Endothelial cell of umbilical vein (primary cell): Measurements from ENCODE around the gene PHKG2. TPM values are rescaled to one million over a fixed set of nuclear protein-coding genes. Genes with fewer than 3 reads are reported as not detected.

Experiments used
- BruUV-seq: library from RNA; stranded (reverse); fragments of 400-500 nt; replicated peaks from 2 replicates; lab custom pipeline; 2021; lab: Mats Ljungman, UMichigan
- CTCF ChIA-PET: fragments of 300-600, 350-600 bp; sonication (Branson Sonifier 250); formaldehyde crosslinking; loops from one replicate; lab custom pipeline; 2021; ENCODE audit warnings: antibody characterized with exemption, inconsistent platforms; lab: Charles Lee
- POLR2A ChIA-PET: fragments of 300-600, 350-600 bp; sonication (Branson Sonifier 250); formaldehyde crosslinking; loops from one replicate; lab custom pipeline; 2021; ENCODE audit warnings: antibody characterized with exemption, inconsistent platforms; lab: Charles Lee
- DNase-seq: peaks from one replicate; pipeline ENCODE4 v3.0.0-alpha.2; 2011; ENCODE audit warnings: low read depth, low spot score
- FAIRE-seq: peaks from 2 replicates; lab custom pipeline; 2011; peaks lifted over from hg19 to GRCh38; lab: Jason Lieb, UNC
- H2AFZ ChIP-seq: 2 replicates; pipeline ENCODE4 v1.6.0; 2012; ENCODE audit warnings: low read depth, low read length, control low read depth, inconsistent platforms
- H3K27ac ChIP-seq: 2 replicates; pipeline ENCODE4 v1.5.1; 2011; ENCODE audit warnings: low read depth, mild to moderate bottlenecking, control low read depth, low read length, moderate library complexity; ENCODE audit not compliant: insufficient read depth
- H3K27me3 ChIP-seq, 2 experiments: 2 replicates each; pipeline versions ENCODE4 v1.6.0 to v1.6.1; 2011; ENCODE audit warnings: low read length in 2 of 2, mixed read lengths in 1 of 2; ENCODE audit not compliant: control insufficient read depth in 2 of 2, insufficient read depth in 2 of 2
- H3K36me3 ChIP-seq, 2 experiments: 2 replicates in 1 of 2; 3 replicates in 1 of 2; pipeline ENCODE4 v1.5.1; 2011; ENCODE audit warnings: low read length in 2 of 2, mild to moderate bottlenecking in 1 of 2, moderate library complexity in 1 of 2; ENCODE audit not compliant: control insufficient read depth in 2 of 2, insufficient read depth in 2 of 2; ENCODE audit errors: extremely low read depth in 1 of 2
- H3K4me1 ChIP-seq: 3 replicates; pipeline ENCODE4 v1.5.1; 2011; ENCODE audit warnings: mild to moderate bottlenecking, low read length; ENCODE audit not compliant: control insufficient read depth, insufficient read depth; ENCODE audit errors: extremely low read depth
- H3K4me2 ChIP-seq: 2 replicates; pipeline ENCODE4 v1.6.1; 2011; ENCODE audit warnings: low read length, control low read depth, mixed read lengths; ENCODE audit not compliant: insufficient read depth
- H3K4me3 ChIP-seq, 3 experiments: fragments of 200-600 bp in 1 of 3; sonication (generic), shearing (Covaris generic) in 1 of 3; replicated peaks in 1 of 3; 2 replicates each; pipeline ENCODE4 v1.5.1; 2011 to 2016; ENCODE audit warnings: control low read depth in 3 of 3, low read length in 3 of 3, mild to moderate bottlenecking in 2 of 3, inconsistent platforms in 1 of 3, low read depth in 1 of 3, moderate library complexity in 1 of 3; ENCODE audit not compliant: insufficient read depth in 1 of 3
- H3K79me2 ChIP-seq: 2 replicates; pipeline ENCODE4 v1.6.0; 2012; ENCODE audit warnings: low read length, inconsistent platforms; ENCODE audit not compliant: control insufficient read depth, insufficient read depth
- H3K9ac ChIP-seq: replicated peaks from 2 replicates; pipeline ENCODE3; 2011; ENCODE audit warnings: low read length, control low read depth; ENCODE audit not compliant: insufficient read depth; ENCODE audit errors: extremely low read depth
- H3K9me1 ChIP-seq: replicated peaks from 3 replicates; pipeline ENCODE4 v1.6.0; 2011; ENCODE audit warnings: mild to moderate bottlenecking, low read length; ENCODE audit not compliant: control insufficient read depth, insufficient read depth; ENCODE audit errors: extremely low read depth
- H3K9me3 ChIP-seq: replicated peaks from 2 replicates; pipeline ENCODE4 v1.5.1; 2012; ENCODE audit warnings: low read length, inconsistent platforms; ENCODE audit not compliant: control insufficient read depth, insufficient read depth
- H4K20me1 ChIP-seq: replicated peaks from 2 replicates; pipeline ENCODE3; 2011; ENCODE audit warnings: mild to moderate bottlenecking, low read length; ENCODE audit not compliant: control insufficient read depth, insufficient read depth; ENCODE audit errors: extremely low read depth
- CTCF ChIP-seq, 2 donors: IDR thresholded peaks; 1 replicate in 1 of 2; 2 replicates in 1 of 2; pipeline ENCODE4 v1.5.1; 2011; ENCODE audit warnings: low read length in 2 of 2, mild to moderate bottlenecking in 2 of 2, moderate library complexity in 2 of 2, control low read depth in 1 of 2, inconsistent platforms in 1 of 2, low read depth in 1 of 2; ENCODE audit not compliant: insufficient read depth in 1 of 2; ENCODE audit errors: extremely low read depth in 1 of 2
- EZH2 ChIP-seq: IDR thresholded peaks from 2 replicates; pipeline ENCODE4 v1.6.1; 2012; ENCODE audit warnings: borderline replicate concordance, low read depth, mild to moderate bottlenecking, moderate library complexity, low read length, inconsistent platforms; ENCODE audit not compliant: severe bottlenecking
- FOS ChIP-seq: IDR thresholded peaks from 2 replicates; pipeline ENCODE4 v1.6.1; 2011; ENCODE audit warnings: mild to moderate bottlenecking, low read length, moderate library complexity, borderline replicate concordance; ENCODE audit not compliant: insufficient read depth
- GATA2 ChIP-seq: IDR thresholded peaks from 2 replicates; pipeline ENCODE4 v1.7.0; 2011; ENCODE audit warnings: low read depth, mild to moderate bottlenecking, moderate library complexity, mixed read lengths, low read length; ENCODE audit not compliant: insufficient read length, insufficient read depth
- JUN ChIP-seq: IDR thresholded peaks from 2 replicates; pipeline ENCODE4 v1.6.1; 2011; ENCODE audit warnings: borderline replicate concordance, low read depth; ENCODE audit not compliant: insufficient read length, insufficient read depth
- MYC ChIP-seq: IDR thresholded peaks from one replicate; pipeline ENCODE4 v1.6.1; 2011; ENCODE audit warnings: mild to moderate bottlenecking, low read depth, low read length
- POLR2A ChIP-seq: IDR thresholded peaks from 2 replicates; pipeline ENCODE4 v1.6.1; 2012; ENCODE audit warnings: low read depth, mild to moderate bottlenecking, control low read depth, low read length
- POLR2AphosphoS5 ChIP-seq: IDR thresholded peaks from 2 replicates; pipeline ENCODE4 v1.6.1; 2012; ENCODE audit warnings: low read depth, mild to moderate bottlenecking, control low read depth, low read length, moderate library complexity; ENCODE audit not compliant: insufficient read depth
- dilution Hi-C: fragments of 300-500 bp; cut with MboI; formaldehyde crosslinking; loops from one replicate; pipeline ENCODE4 v1.15.0; 2019; ENCODE audit warnings: low sequenced_read_pairs; ENCODE audit not compliant: extremely low pct_ligation_motif_present
- intact Hi-C: fragments of 100-400 bp; cut with micrococcal nuclease; formaldehyde crosslinking; loops from one replicate; pipeline ENCODE4 v1.10.0; 2022
- polyA plus RNA-seq, 4 experiments: library from polyadenylated mRNA; depleted of rRNA in 3 of 4; stranded (reverse) in 3 of 4; unstranded in 1 of 4; fragments of >200 nt; gene quantifications; 2 replicates each; pipeline versions ENCODE4 v1.2.1 to v1.2.3, GENCODE V29; 2011 to 2012; ENCODE audit warnings: missing spikeins in 1 of 4
- total RNA-seq: library from RNA; stranded (reverse); gene quantifications from 2 replicates; pipeline ENCODE4 v1.2.3, GENCODE V29; 2021
- TF ChIP-seq, protein P1 (sequence below): IDR thresholded peaks from 2 replicates; pipeline ENCODE4 v1.6.1; 2011; ENCODE audit not compliant: insufficient read depth, insufficient read length

Gene PHKG2
- total and polyA plus RNA-seq, 2 donors (not counting 3 experiments of a cell fraction or from before 2014, with no cell fraction given): 33.0 to 48.8 TPM

DNA sequence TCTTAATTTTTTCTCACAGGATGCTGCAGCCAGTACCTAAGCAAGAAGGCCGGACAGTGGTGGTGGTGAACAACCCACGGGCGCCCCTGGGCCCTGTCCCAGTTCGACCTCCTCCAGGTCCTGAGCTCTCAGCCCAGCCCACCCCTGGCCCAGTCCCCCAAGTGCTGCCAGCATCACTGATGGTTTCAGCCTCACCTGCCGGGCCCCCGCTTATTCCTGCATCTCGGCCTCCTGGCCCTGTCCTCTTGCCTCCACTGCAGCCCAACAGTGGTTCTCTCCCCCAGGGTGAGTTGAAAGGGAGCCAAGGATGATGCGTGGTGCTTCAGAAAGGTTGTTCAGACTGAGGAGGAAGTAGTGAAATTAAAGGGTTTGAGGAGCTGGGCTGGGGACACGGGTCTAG, 27.5 kb upstream of the PHKG2 start:
- Histone ChIP-seq H3K36me3 (peaks cover 60 to 68% of the 10 kb centered on the region in 2 experiments), H4K20me1 (no peaks in the 10 kb centered on the region), H3K9me1 (no peaks in the 10 kb centered on the region), H3K4me2 (no peak overlapping the region), H3K27me3 (no peaks in the 10 kb centered on the region), H3K79me2 (peaks cover 32% of the 10 kb centered on the region), H3K9me3 (no peaks in the 10 kb centered on the region), H3K4me1 (no peaks in the 10 kb centered on the region), H3K9ac (no peak overlapping the region), H2AFZ (no peak overlapping the region), H3K4me3 (no peak overlapping the region), H3K27ac (no peak overlapping the region)
- intact Hi-C loops: no loop called here
- BruUV-seq: TSS peak; percentile 1
- CTCF ChIA-PET: no interaction called here
- no peak for DNase-seq
- dilution Hi-C loops: no loop called here
- FAIRE-seq: no peak
- POLR2A ChIA-PET: no interaction called here
- TF ChIP-seq EZH2 (no peak), GATA2 (no peak), FOS (no peak), CTCF (IDR thresholded peaks at IDR 0.05; ENCODE audit: extremely low read depth in 1 of 2, insufficient read depth in 1 of 2, low read depth in 1 of 2, low read length in 2 of 2) (no peak), MYC (no peak)

GRCh38 chr16:30721167-30721566, 27.1 kb upstream of the PHKG2 start:
- Histone ChIP-seq H3K4me2 (no peak overlapping the region), H3K9me3 (no peaks in the 10 kb centered on the region), H3K9ac (no peak overlapping the region), H3K27me3 (no peaks in the 10 kb centered on the region), H3K4me3 (no peak overlapping the region), H3K79me2 (peaks cover 27% of the 10 kb centered on the region), H3K4me1 (no peaks in the 10 kb centered on the region), H4K20me1 (no peaks in the 10 kb centered on the region), H2AFZ (no peak overlapping the region), H3K9me1 (no peaks in the 10 kb centered on the region), H3K27ac (no peak overlapping the region), H3K36me3 (peaks cover 60 to 63% of the 10 kb centered on the region in 2 experiments)
- dilution Hi-C loops: no loop called here
- no peak for TF ChIP-seq CTCF (IDR thresholded peaks at IDR 0.05; ENCODE audit: extremely low read depth in 1 of 2, insufficient read depth in 1 of 2, low read depth in 1 of 2, low read length in 2 of 2)
- TF ChIP-seq MYC: no peak
- no peak for TF ChIP-seq EZH2
- TF ChIP-seq GATA2: no peak
- TF ChIP-seq, protein P1, sequence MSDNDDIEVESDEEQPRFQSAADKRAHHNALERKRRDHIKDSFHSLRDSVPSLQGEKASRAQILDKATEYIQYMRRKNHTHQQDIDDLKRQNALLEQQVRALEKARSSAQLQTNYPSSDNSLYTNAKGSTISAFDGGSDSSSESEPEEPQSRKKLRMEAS: no peak
- no peak for TF ChIP-seq POLR2A
- no peak for TF ChIP-seq JUN
- TF ChIP-seq FOS: no peak
- TF ChIP-seq POLR2AphosphoS5: no peak
- FAIRE-seq (no peak), DNase-seq (no peak)
- CTCF ChIA-PET: no interaction called here
- POLR2A ChIA-PET: no interaction called here
- no TSS peak for BruUV-seq
- intact Hi-C loops: no loop called here
